ENCODE measurements around the gene GUCD1. TPM values are rescaled to one million over a fixed set of nuclear protein-coding genes. Genes with fewer than 3 reads are reported as not detected.

The GUCD1 gene
- total and polyA plus RNA-seq, 7 donors = 114 to 232 (median 151) TPM

GRCh38 chr22:24578355-24579257 lies 23.7 kb upstream of the GUCD1 start:
- H3K36me3 ChIP-seq (ENCODE audit: insufficient read depth in 1 of 2, low read depth in 1 of 2) = peaks cover 2 to 20% of the 10 kb centered on the region in 2 donors
- TF ChIP-seq CTCF (IDR thresholded peaks at IDR 0.05) = no peak
- no peaks in the 10 kb centered on the region for H3K4me1 ChIP-seq
- no peak overlapping the region for H3K27ac ChIP-seq
- no peaks in the 10 kb centered on the region for H3K9me3 ChIP-seq
- WGBS, 3 donors = 85 to 89% (median 86%) methylated on average over 8 of the region's 8 CpGs
- no peak for DNase-seq
- no peaks in the 10 kb centered on the region for H3K27me3 ChIP-seq (ENCODE audit: insufficient read depth in 3 of 3, low read length in 2 of 3)
- H3K4me3 ChIP-seq = no peak overlapping the region
- ATAC-seq = no peak
- intact Hi-C loops (cut with DNase I) = no loop called here

DNA sequence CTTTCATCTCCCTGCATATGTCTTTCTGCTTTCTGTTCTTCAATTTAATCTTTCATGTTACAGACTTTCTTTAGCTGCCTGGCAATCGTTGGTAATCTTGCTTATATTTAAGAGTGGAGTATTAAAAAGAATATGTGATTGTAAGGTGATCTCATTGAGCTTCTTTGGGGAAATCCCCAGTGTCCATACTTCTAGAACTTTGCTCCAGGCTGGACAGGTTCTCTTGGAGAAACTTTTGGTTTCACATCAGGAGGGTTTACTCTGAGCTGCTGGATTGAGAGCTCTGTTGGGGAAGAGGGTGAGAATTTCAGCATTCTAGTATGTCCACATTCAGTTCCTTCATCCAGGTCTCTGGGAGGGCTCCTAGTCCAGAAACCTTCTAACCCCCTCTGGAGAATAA lies 21.8 kb upstream of the GUCD1 start:
- H3K4me3 ChIP-seq = no peak overlapping the region
- no peak for DNase-seq
- no peaks in the 10 kb centered on the region for H3K27me3 ChIP-seq (ENCODE audit: insufficient read depth in 3 of 3, low read length in 2 of 3)
- no peaks in the 10 kb centered on the region for H3K9me3 ChIP-seq
- H3K4me1 ChIP-seq = no peaks in the 10 kb centered on the region
- no peak for TF ChIP-seq CTCF (IDR thresholded peaks at IDR 0.05)
- intact Hi-C loops (cut with DNase I) = no loop called here
- no peak overlapping the region for H3K27ac ChIP-seq
- no peak for ATAC-seq
- 70 to 86% (median 71%) methylated on average over 1 of the region's 1 CpG for WGBS, 3 donors
- H3K36me3 ChIP-seq (ENCODE audit: insufficient read depth in 1 of 2, low read depth in 1 of 2) = peaks cover 5 to 38% of the 10 kb centered on the region in 2 donors

GRCh38 chr22:24571266-24571665 lies 16.3 kb upstream of the GUCD1 start:
- Histone ChIP-seq H3K4me3 (no peak overlapping the region), H3K36me3 (ENCODE audit: insufficient read depth in 1 of 2, low read depth in 1 of 2) (peaks cover 8 to 70% of the 10 kb centered on the region in 2 donors), H3K27me3 (ENCODE audit: insufficient read depth in 3 of 3, low read length in 2 of 3) (no peaks in the 10 kb centered on the region), H3K9me3 (no peaks in the 10 kb centered on the region), H3K27ac (no peak overlapping the region), H3K4me1 (peaks cover under 1% of the 10 kb centered on the region)
- DNase-seq (no peak), ATAC-seq (no peak)
- intact Hi-C loops (cut with DNase I) = no loop called here
- TF ChIP-seq CTCF (IDR thresholded peaks at IDR 0.05) = no peak
- WGBS, 3 donors = 89 to 95% (median 91%) methylated on average over 7 of the region's 7 CpGs

DNA sequence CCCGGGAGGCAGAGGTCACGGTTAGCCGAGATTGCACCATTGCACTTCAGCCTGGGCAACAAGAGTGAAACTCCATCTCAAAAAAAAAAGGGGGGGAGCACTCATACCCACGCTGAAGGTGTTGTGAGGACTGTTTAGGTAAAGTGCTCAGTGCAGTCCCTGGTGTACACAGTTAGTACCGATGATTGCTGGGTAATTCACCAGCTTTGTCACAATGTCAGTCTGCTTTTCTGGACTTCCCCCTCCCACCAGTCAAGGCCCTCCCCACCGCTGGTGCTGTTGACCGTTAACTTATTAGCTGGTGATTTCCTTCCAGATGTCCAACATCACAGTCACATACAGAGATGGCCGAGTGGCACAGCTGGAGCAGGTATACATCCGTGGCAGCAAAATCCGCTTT lies 12.7 kb upstream of the GUCD1 start:
- Histone ChIP-seq H3K4me1 (peaks cover 32% of the 10 kb centered on the region), H3K4me3 (no peak overlapping the region), H3K9me3 (no peaks in the 10 kb centered on the region), H3K36me3 (ENCODE audit: insufficient read depth in 1 of 2, low read depth in 1 of 2) (peaks cover 6 to 52% of the 10 kb centered on the region in 2 donors), H3K27ac (no peak overlapping the region), H3K27me3 (ENCODE audit: insufficient read depth in 3 of 3, low read length in 2 of 3) (no peaks in the 10 kb centered on the region)
- no peak for DNase-seq
- intact Hi-C loops (cut with DNase I) = no loop called here
- TF ChIP-seq CTCF (IDR thresholded peaks at IDR 0.05) = no peak
- WGBS, 3 donors = 69 to 82% (median 71%) methylated on average over 10 of the region's 10 CpGs
- ATAC-seq = no peak

Data from psoas muscle (tissue), 8 donors.